SH-SY5Y (cell line): ENCODE measurements around the gene BPIFA3.

Experiments
- GATA2 ChIP-seq: IDR thresholded peaks from 2 replicates; pipeline ENCODE4 v1.6.1; 2011; ENCODE audit warnings: mild to moderate bottlenecking, low read depth, low read length
- GATA3 ChIP-seq: IDR thresholded peaks from 2 replicates; pipeline ENCODE4 v1.6.1; 2011; ENCODE audit warnings: low read depth, mild to moderate bottlenecking, low read length, moderate library complexity

Gene BPIFA3

GRCh38 chr20:33237989-33238388 is 20.8 kb downstream of the BPIFA3 start:
- TF ChIP-seq GATA2, result no peak

GRCh38 chr20:33239418-33239817 is 22.3 kb downstream of the BPIFA3 start:
- no peak for TF ChIP-seq GATA3
- TF ChIP-seq GATA2, result no peak

GRCh38 chr20:33239979-33240736 is 23.0 kb downstream of the BPIFA3 start:
- TF ChIP-seq GATA3 (no peak), GATA2 (no peak)

GRCh38 chr20:33240923-33241322 is 23.8 kb downstream of the BPIFA3 start:
- TF ChIP-seq GATA2 (no peak), GATA3 (no peak)

- no peak for TF ChIP-seq GATA2
- no peak for TF ChIP-seq GATA3
These were observed 25.4 kb downstream of the BPIFA3 start for GRCh38 chr20:33242319-33243100.

- TF ChIP-seq GATA3 (no peak), GATA2 (no peak)
These were observed 28.9 kb downstream of the BPIFA3 start for GRCh38 chr20:33246077-33246476.

GRCh38 chr20:33249456-33249855 is 32.3 kb downstream of the BPIFA3 start:
- TF ChIP-seq GATA2 (no peak), GATA3 (no peak)

GRCh38 chr20:33250666-33251065 is 33.5 kb downstream of the BPIFA3 start:
- TF ChIP-seq GATA3 (no peak), GATA2 (no peak)

- TF ChIP-seq GATA3 (no peak), GATA2 (no peak)
These were observed 34.3 kb downstream of the BPIFA3 start for GRCh38 chr20:33251496-33251895.

GRCh38 chr20:33252460-33252859 is 35.3 kb downstream of the BPIFA3 start:
- TF ChIP-seq GATA2, result no peak
- no peak for TF ChIP-seq GATA3

GRCh38 chr20:33255005-33255404 is 37.9 kb downstream of the BPIFA3 start:
- TF ChIP-seq GATA2 (no peak), GATA3 (no peak)

- no peak for TF ChIP-seq GATA3
- no peak for TF ChIP-seq GATA2
These were observed 40.1 kb downstream of the BPIFA3 start for GRCh38 chr20:33257237-33257636.

GRCh38 chr20:33259371-33259770 is 42.2 kb downstream of the BPIFA3 start:
- TF ChIP-seq GATA3 (no peak), GATA2 (no peak)

- TF ChIP-seq GATA2 (no peak), GATA3 (no peak)
These were observed 44.3 kb downstream of the BPIFA3 start for GRCh38 chr20:33261465-33261864.

GRCh38 chr20:33262658-33263065 is 45.5 kb downstream of the BPIFA3 start:
- TF ChIP-seq GATA2, result no peak
- TF ChIP-seq GATA3, result no peak
